ENCODE results near the gene ST6GALNAC5.
A peak's percentile ranks its signal among the peaks of the same experiment; 100 is the strongest.

Gene ST6GALNAC5

DNA sequence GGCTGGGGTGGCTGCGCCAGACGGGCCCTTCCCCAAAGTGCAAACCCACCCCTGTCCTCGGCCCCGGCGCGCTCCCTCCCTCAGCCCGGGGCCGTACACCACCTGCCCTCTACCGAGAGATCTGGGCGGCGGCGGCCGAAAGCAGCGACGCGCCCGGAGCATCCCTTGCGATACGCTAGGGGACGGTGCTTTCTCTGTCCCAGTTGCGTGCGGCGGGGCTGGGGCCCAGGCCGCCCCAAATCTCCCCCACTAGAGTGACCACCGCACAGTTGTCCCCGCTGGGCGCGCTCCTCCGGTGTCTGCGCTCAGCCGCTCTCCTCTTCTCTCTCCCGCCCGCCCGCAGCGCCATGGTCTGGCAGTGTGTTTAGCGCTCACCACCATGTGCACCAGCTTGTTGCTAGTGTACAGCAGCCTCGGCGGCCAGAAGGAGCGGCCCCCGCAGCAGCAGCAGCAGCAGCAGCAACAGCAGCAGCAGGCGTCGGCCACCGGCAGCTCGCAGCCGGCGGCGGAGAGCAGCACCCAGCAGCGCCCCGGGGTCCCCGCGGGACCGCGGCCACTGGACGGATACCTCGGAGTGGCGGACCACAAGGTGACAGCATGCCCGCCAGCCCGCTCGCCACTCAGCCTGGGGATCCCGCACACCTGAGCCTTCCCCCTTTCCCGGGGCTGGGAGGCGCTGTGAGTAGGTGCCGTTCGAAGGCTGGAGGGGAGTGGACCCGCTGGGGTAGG lies 1.0 kb downstream of the ST6GALNAC5 start:
- Histone ChIP-seq H2BK5ac (ENCODE audit: low read length) (no peak overlapping the region), H3K36me3 (ENCODE audit: control insufficient read depth, insufficient read depth, low read length) (no peaks in the 10 kb centered on the region), H3K4me1 (ENCODE audit: control insufficient read depth, low read depth, low read length) (no peaks in the 10 kb centered on the region), H3K79me2 (ENCODE audit: control insufficient read depth, insufficient read depth, low read length) (no peaks in the 10 kb centered on the region), H3K4ac (ENCODE audit: low read depth, low read length) (no peak overlapping the region), H3K27me3 (ENCODE audit: insufficient read depth, low read length, poor library complexity) (no peaks in the 10 kb centered on the region), H3K23ac (ENCODE audit: low read length) (no peak overlapping the region), H3K4me2 (ENCODE audit: low read length) (peak overlapping the region; percentile 54), H2BK120ac (ENCODE audit: low read depth, low read length) (no peak overlapping the region), H3K9ac (ENCODE audit: low read length) (peak overlapping the region; percentile 86), H4K5ac (ENCODE audit: low read length) (no peak overlapping the region), H3K79me1 (ENCODE audit: low read length) (no peaks in the 10 kb centered on the region), H2BK15ac (replicated peaks; ENCODE audit: low read depth) (no peak overlapping the region), H3K56ac (ENCODE audit: low read length) (peak overlapping the region; percentile 91), H2AK5ac (ENCODE audit: low read length) (no peak overlapping the region), H3K4me3 (ENCODE audit: low read length) (peak overlapping the region; percentile 76), H3K18ac (ENCODE audit: low read length) (peak overlapping the region; percentile 90), H4K8ac (ENCODE audit: low read depth, low read length) (no peak overlapping the region), H3K27ac (ENCODE audit: low read depth, low read length) (no peak overlapping the region)
- no CpG with 5 or more reads among the region's 65 CpGs for WGBS (ENCODE audit: extremely low coverage, insufficient coverage, low lambda C conversion rate)
- peak; percentile 80 for DNase-seq

DNA sequence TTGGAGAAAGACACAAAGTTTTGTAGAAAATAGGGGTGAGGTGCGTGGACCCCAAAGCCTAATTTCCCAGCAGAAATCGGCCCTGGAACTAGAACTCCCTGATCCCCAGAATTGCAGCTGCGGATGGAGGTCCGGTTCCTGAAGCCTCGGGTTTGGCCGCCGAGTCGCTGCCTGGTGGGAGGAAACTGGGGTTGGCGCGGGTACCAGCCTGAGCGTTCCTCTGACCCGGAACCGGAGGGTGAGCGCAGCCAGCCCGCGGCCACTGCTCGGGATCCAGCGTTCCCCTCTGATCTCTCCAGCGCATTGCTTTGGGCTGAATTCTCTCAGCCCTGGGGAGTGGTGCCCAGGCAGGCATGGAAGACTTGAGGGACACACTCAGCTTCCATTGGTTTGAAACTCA lies 1.6 kb downstream of the ST6GALNAC5 start:
- Histone ChIP-seq H3K27me3 (ENCODE audit: insufficient read depth, low read length, poor library complexity) (no peaks in the 10 kb centered on the region), H3K27ac (ENCODE audit: low read depth, low read length) (no peak overlapping the region), H3K4me1 (ENCODE audit: control insufficient read depth, low read depth, low read length) (no peaks in the 10 kb centered on the region)

DNA sequence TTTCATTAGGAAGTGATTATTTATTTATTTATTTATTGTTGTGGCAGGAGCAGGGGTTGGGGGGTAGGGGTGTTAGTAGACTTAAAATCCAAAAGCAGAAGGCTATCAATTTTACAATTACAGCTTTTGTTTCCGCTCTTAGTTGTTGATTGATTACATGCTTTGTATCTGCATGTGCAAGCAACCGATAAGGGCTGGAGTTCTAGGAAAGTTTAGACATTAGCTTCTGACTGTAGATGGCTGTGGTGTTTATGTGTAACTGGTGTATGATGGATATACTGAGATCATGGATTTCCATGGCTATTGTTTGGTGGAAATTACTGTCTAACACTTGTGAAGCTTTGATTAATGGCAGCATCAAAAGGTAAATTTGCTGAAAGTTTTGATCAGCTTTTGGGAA lies 2.8 kb downstream of the ST6GALNAC5 start:
- H2BK5ac ChIP-seq (ENCODE audit: low read length) = no peak overlapping the region
- no peak for DNase-seq
- no peak overlapping the region for H3K4me2 ChIP-seq (ENCODE audit: low read length)
- no peaks in the 10 kb centered on the region for H3K79me2 ChIP-seq (ENCODE audit: control insufficient read depth, insufficient read depth, low read length)
- H3K4me3 ChIP-seq (ENCODE audit: low read length) = no peak overlapping the region
- H3K79me1 ChIP-seq (ENCODE audit: low read length) = no peaks in the 10 kb centered on the region
- no peak overlapping the region for H4K5ac ChIP-seq (ENCODE audit: low read length)
- H3K9ac ChIP-seq (ENCODE audit: low read length) = no peak overlapping the region
- H3K36me3 ChIP-seq (ENCODE audit: control insufficient read depth, insufficient read depth, low read length) = no peaks in the 10 kb centered on the region
- no peak overlapping the region for H2BK15ac ChIP-seq (replicated peaks; ENCODE audit: low read depth)
- no CpG with 5 or more reads among the region's 2 CpGs for WGBS (ENCODE audit: extremely low coverage, insufficient coverage, low lambda C conversion rate)
- no peak overlapping the region for H2BK120ac ChIP-seq (ENCODE audit: low read depth, low read length)
- no peak overlapping the region for H4K8ac ChIP-seq (ENCODE audit: low read depth, low read length)
- H3K4me1 ChIP-seq (ENCODE audit: control insufficient read depth, low read depth, low read length) = no peaks in the 10 kb centered on the region
- no peak overlapping the region for H3K18ac ChIP-seq (ENCODE audit: low read length)
- no peak overlapping the region for H2AK5ac ChIP-seq (ENCODE audit: low read length)
- no peak overlapping the region for H3K4ac ChIP-seq (ENCODE audit: low read depth, low read length)
- no peak overlapping the region for H3K56ac ChIP-seq (ENCODE audit: low read length)
- no peak overlapping the region for H3K23ac ChIP-seq (ENCODE audit: low read length)
- H3K27ac ChIP-seq (ENCODE audit: low read depth, low read length) = no peak overlapping the region
- no peaks in the 10 kb centered on the region for H3K27me3 ChIP-seq (ENCODE audit: insufficient read depth, low read length, poor library complexity)

More for the DNA sequence above, 1.6 kb downstream of the ST6GALNAC5 start:
- Histone ChIP-seq H3K23ac (ENCODE audit: low read length) (no peak overlapping the region), H3K79me1 (ENCODE audit: low read length) (no peaks in the 10 kb centered on the region), H3K36me3 (ENCODE audit: control insufficient read depth, insufficient read depth, low read length) (no peaks in the 10 kb centered on the region), H4K5ac (ENCODE audit: low read length) (no peak overlapping the region), H2AK5ac (ENCODE audit: low read length) (no peak overlapping the region), H3K79me2 (ENCODE audit: control insufficient read depth, insufficient read depth, low read length) (no peaks in the 10 kb centered on the region), H2BK15ac (replicated peaks; ENCODE audit: low read depth) (no peak overlapping the region), H3K56ac (ENCODE audit: low read length) (peak overlapping the region; percentile 91), H3K4me3 (ENCODE audit: low read length) (peak overlapping the region; percentile 76), H3K18ac (ENCODE audit: low read length) (peak overlapping the region; percentile 36), H4K8ac (ENCODE audit: low read depth, low read length) (no peak overlapping the region), H3K4ac (ENCODE audit: low read depth, low read length) (no peak overlapping the region), H3K9ac (ENCODE audit: low read length) (peak overlapping the region; percentile 86), H2BK5ac (ENCODE audit: low read length) (no peak overlapping the region), H2BK120ac (ENCODE audit: low read depth, low read length) (no peak overlapping the region), H3K4me2 (ENCODE audit: low read length) (peak overlapping the region; percentile 54)
- no CpG with 5 or more reads among the region's 19 CpGs for WGBS (ENCODE audit: extremely low coverage, insufficient coverage, low lambda C conversion rate)
- DNase-seq = peak; percentile 40

DNA sequence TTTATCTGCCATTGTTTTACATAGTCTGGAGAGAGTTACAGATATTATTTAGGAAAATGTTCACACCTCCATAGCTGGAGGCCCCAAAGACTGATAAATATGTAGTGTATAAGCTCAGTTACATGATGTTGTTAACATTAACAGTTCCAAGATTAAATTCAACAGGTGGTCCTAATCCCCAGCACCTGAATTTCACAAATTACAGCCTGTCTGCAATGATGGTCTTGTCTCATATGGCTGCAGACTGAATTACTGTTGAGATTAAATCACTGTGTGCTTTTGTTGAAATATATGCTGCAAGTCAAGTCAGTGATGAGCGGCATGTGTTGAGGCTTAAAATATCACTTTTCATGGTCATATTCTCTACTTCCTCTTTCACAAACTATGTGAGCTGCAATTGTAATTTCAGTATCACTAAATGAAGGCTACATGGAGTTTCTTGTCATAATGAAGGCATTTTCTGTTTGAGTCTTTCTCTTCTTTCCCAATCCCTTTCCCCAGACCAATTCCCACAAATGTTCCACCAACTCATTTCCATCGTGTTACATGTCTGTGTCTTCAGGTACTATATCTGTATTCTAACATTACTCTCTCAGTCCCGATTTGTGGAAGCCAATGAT lies 4.2 kb downstream of the ST6GALNAC5 start:
- Histone ChIP-seq H2BK5ac (ENCODE audit: low read length) (no peak overlapping the region), H3K27ac (ENCODE audit: low read depth, low read length) (no peak overlapping the region), H4K8ac (ENCODE audit: low read depth, low read length) (no peak overlapping the region), H3K79me1 (ENCODE audit: low read length) (no peaks in the 10 kb centered on the region), H2BK15ac (replicated peaks; ENCODE audit: low read depth) (no peak overlapping the region), H3K4ac (ENCODE audit: low read depth, low read length) (no peak overlapping the region), H3K27me3 (ENCODE audit: insufficient read depth, low read length, poor library complexity) (no peaks in the 10 kb centered on the region), H2BK120ac (ENCODE audit: low read depth, low read length) (no peak overlapping the region), H2AK5ac (ENCODE audit: low read length) (no peak overlapping the region), H3K23ac (ENCODE audit: low read length) (no peak overlapping the region), H3K4me3 (ENCODE audit: low read length) (no peak overlapping the region), H3K9ac (ENCODE audit: low read length) (no peak overlapping the region), H3K56ac (ENCODE audit: low read length) (no peak overlapping the region), H3K79me2 (ENCODE audit: control insufficient read depth, insufficient read depth, low read length) (no peaks in the 10 kb centered on the region), H3K4me1 (ENCODE audit: control insufficient read depth, low read depth, low read length) (no peaks in the 10 kb centered on the region), H3K36me3 (ENCODE audit: control insufficient read depth, insufficient read depth, low read length) (no peaks in the 10 kb centered on the region), H4K5ac (ENCODE audit: low read length) (no peak overlapping the region), H3K18ac (ENCODE audit: low read length) (no peak overlapping the region), H3K4me2 (ENCODE audit: low read length) (no peak overlapping the region)
- no peak for DNase-seq
- WGBS (ENCODE audit: extremely low coverage, insufficient coverage, low lambda C conversion rate) = no CpG with 5 or more reads among the region's 3 CpGs

DNA sequence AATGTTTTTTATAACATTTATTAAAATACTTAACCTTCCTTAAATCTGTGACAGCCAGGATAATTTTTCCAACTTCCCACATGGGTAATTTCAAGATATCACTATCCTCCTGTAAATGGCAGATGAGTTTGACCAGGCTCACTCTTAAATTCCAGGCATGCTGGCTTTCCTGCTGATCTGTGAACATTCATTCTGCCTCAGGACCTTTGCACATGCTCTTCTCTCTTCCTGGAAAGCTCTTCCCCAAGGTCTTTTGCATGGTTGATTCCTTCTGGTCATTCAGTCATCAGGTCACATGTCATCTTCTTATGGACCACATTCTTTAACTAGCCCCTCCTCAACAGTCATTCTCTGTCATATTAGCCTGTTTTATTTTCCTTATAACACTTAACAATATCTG lies 5.7 kb downstream of the ST6GALNAC5 start:
- no peak for DNase-seq
- no peak overlapping the region for H2AK5ac ChIP-seq (ENCODE audit: low read length)
- H3K27ac ChIP-seq (ENCODE audit: low read depth, low read length) = no peak overlapping the region
- H3K4ac ChIP-seq (ENCODE audit: low read depth, low read length) = no peak overlapping the region
- no peaks in the 10 kb centered on the region for H3K79me1 ChIP-seq (ENCODE audit: low read length)
- no peak overlapping the region for H2BK15ac ChIP-seq (replicated peaks; ENCODE audit: low read depth)
- H4K8ac ChIP-seq (ENCODE audit: low read depth, low read length) = no peak overlapping the region
- no peak overlapping the region for H3K18ac ChIP-seq (ENCODE audit: low read length)
- no peak overlapping the region for H4K5ac ChIP-seq (ENCODE audit: low read length)
- H3K27me3 ChIP-seq (ENCODE audit: insufficient read depth, low read length, poor library complexity) = no peaks in the 10 kb centered on the region
- H3K79me2 ChIP-seq (ENCODE audit: control insufficient read depth, insufficient read depth, low read length) = no peaks in the 10 kb centered on the region
- no peak overlapping the region for H3K9ac ChIP-seq (ENCODE audit: low read length)
- no peaks in the 10 kb centered on the region for H3K36me3 ChIP-seq (ENCODE audit: control insufficient read depth, insufficient read depth, low read length)
- no peak overlapping the region for H3K23ac ChIP-seq (ENCODE audit: low read length)
- H2BK5ac ChIP-seq (ENCODE audit: low read length) = no peak overlapping the region
- H2BK120ac ChIP-seq (ENCODE audit: low read depth, low read length) = no peak overlapping the region
- no peak overlapping the region for H3K56ac ChIP-seq (ENCODE audit: low read length)
- H3K4me3 ChIP-seq (ENCODE audit: low read length) = no peak overlapping the region
- H3K4me2 ChIP-seq (ENCODE audit: low read length) = no peak overlapping the region
- H3K4me1 ChIP-seq (ENCODE audit: control insufficient read depth, low read depth, low read length) = no peaks in the 10 kb centered on the region
